ENCODE data around the gene CPED1.
"Not testable (repeated sequence)": the region's sequence is repeated elsewhere in the genome, so short reads cannot be mapped to it uniquely, and the experiment has no call there.

Gene CPED1

DNA sequence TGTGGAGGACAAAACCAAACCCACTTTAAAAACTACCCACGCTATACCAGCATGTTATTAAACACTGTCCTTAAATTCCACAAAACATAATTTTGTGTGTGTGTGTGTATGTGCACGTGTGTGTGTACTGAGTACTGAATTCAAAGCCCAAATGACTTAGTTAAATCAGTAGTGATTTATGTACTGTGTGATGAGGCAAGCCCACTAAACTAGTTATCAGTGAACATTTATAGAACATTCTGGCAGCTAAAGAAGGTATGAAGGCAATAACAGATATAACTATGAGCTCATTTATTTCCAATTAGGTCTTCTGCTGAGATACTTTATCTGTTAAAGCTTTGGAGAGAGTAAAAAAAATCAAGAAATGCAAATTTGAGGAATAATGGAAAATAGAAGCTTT is 115.1 kb downstream of the CPED1 start:
- no peak for DNase-seq

- no peak for DNase-seq
These were observed 116.8 kb downstream of the CPED1 start for GRCh38 chr7:121105262-121105661.

- DNase-seq, result no peak
These were observed 119.5 kb downstream of the CPED1 start for GRCh38 chr7:121107923-121108498.

GRCh38 chr7:121109145-121109544 is 120.6 kb downstream of the CPED1 start:
- no peak for DNase-seq

DNA sequence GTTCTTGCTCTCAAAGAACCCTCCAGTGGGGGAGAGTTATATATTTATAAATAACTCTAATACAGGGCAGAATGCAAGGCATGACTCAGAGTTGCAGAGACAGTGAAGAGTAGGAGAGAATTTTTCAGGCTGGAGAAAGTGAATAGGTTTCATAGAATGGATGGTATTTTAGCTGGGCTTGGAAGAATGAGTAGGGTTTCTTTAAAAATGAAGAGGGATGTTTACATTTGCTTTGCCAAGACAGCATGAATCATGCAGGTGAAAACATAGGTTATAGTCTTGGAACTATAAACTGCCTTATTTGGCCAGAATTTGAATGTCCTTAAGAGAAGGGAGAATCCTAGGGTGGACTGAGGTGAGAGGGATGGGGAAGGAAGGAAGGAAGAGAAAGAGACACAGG is 124.8 kb downstream of the CPED1 start:
- DNase-seq, result no peak

DNA sequence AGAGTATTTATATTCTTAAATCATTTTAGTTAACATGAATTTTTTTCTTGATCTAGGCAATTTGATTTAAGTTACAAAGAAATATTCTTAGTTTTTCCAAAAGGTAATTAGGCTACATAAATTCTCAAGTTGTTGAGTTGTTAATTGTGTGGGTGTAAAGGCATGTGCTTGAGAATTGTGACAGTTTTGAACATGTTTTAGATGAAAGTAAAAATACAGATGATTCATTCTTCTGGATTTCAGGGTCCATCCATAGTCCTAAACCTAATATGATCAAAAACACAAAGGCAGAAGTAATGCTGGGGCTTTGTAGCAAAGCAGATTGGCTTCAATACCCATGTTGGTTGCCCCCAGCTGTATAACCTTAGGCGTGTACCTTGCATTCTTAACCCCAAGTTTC is 127.9 kb downstream of the CPED1 start:
- DNase-seq, result no peak

DNA sequence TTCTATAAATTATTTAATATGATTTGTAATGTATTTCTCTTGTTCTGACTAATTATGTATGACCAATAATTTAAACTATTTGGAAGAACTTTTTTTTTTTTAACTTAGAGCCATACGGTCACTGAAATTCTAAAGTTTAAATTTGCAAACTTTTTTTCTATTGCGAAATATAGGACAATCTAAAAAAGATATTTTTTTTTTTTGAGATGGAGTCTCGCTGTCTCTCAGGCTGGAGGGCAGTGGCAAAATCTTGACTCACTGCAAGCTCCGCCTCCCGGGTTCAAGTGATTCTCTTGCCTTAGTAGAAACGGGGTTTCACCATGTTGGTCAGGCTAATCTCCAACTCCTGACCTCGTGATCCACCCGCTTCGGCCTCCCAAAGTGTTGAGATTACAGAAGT is 130.5 kb downstream of the CPED1 start:
- DNase-seq, result no peak

DNA sequence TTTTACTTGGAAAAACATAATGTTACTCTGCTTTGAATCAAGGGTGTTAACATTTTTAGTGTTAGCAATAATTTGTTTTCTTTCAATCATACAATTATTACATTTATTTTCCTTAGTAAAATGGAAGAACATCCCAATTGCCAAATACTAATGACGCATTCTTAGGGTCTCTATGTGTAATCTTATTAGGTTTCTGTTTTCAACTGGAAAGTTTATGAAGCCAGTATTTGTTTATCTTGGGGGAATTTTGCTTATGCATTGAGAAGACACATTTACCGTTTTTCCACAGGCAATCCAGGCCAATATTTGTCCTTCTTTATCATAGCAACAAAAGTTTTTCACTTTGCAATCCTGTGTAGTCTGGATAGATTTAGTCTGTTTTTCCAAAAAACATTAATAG is 134.5 kb downstream of the CPED1 start:
- no peak for DNase-seq

GRCh38 chr7:121125454-121125853 is 136.9 kb downstream of the CPED1 start:
- not testable (repeated sequence) for DNase-seq

- no peak for DNase-seq
These were observed 137.7 kb downstream of the CPED1 start for GRCh38 chr7:121126201-121126600.

DNA sequence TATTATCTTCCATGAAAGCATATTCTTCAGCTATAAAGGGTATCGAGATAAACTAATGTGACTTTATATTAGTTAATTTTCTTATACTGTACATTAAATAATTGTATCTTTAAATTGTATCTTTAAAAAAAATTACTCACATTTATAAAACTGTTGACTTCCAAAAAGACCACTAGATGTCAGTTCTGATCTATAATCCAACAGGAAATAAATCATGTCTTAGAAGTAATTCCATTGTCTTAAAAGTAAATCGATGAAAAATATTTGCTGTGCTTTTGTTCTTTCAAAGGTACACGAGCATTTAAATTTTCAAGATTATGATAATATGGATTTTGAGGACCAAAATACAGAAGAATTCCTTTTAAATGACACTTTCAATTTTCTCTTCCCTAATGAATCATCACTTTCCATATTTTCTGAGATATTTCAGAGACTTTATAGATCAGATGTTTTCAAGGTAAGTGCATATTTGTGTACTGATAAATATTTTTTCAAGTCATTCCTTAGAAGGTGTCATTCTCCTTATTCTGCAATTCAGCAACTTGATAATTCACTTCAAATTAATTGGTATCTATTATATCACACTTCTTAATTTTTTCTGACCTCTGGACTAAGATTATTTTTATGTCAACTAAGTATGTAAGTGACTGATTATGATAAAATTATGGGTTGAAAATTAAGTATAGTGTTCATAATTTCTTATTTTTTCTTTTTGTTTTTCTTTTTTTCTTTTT is 138.5 kb downstream of the CPED1 start:
- no peak for DNase-seq

DNA sequence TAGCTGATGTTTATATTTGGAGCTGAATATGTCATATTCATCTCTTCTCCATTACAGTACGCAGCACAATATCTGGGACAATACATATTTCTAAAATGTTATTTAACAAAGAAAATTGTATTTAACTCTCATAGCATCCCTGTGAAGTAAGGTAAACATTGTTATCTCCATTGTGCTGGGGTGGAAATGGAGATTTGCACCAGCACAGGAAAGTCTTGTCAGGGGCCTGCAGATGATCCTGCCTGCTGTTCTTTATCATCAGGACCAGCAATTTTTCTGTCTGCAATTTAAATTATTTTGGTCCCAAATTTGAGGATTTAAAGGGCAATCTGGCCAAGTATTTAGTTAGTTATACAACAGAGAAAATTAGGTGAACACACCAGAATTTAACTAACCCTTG is 144.4 kb downstream of the CPED1 start:
- no peak for DNase-seq

- no peak for DNase-seq
These were observed 144.9 kb downstream of the CPED1 start for GRCh38 chr7:121133444-121133843.

DNA sequence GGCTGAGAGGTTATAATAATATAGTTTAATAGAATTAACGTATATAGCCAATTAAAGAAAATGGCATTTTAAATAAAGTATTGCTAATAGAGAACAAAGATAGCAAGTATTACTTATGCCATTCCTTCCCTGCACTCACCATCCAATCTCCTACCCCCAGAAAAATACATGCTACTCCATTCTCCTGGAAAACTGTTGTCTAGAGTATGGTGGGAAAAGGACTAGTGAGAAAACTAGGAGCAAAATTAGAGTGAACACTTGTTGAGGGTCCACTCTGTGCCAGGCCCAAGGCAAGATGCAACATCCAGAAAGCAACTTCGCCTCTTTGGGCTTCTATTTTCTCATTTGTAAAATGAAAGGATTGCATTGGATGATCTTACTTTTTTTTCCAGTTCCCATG is 149.1 kb downstream of the CPED1 start:
- no peak for DNase-seq

DNA sequence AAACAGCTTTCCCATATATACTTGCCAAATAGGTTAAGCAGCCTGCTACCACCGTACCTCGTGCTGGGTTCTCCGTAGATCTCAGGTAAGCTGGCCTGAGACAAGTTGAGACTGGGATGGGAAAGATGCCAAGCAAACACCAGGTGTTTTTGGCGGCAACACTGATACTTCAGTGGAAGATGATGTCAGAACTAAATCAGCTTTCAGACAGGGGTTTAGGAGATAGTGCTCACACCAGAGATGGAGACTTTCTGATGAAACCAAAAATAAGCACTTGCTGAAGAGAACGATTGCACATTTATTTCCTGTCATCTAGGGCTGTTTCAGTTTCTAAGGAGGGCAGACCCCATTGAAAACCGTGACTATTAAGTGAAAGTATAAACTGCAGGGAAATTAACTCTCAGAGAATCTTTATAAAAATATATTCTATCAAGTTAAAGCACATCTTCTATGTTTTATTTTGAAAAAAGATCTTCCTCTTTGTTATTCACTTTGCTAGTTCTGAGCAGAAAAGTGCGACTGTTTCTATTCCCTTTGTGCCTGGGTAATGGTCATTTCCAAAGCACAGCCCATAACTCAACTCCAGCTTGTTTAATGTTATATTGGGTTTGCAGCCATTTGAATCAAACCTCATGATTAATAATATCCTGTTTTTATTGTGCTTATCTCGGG is 149.9 kb downstream of the CPED1 start:
- no peak for DNase-seq

DNA sequence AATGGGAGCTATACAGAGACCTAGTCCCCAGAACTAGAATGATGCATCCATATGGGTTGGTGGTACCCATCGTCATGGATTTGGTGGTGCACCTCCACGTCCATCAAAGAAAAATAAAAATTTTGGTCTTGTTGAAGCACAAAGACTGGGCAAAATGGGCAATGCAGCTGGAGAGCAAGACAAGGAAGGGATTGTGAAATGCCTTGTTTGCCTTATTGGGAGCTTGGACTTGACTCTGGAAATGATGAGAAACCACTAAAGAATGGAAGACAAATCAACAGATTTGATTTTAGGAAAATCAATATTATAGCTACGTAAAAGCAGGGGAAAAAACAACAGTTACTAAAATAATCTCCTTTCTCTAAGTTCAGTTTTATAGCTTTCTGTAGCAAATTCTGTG is 150.9 kb downstream of the CPED1 start:
- no peak for DNase-seq

- DNase-seq, result no peak
These were observed 152.3 kb downstream of the CPED1 start for GRCh38 chr7:121140790-121141189.

DNA sequence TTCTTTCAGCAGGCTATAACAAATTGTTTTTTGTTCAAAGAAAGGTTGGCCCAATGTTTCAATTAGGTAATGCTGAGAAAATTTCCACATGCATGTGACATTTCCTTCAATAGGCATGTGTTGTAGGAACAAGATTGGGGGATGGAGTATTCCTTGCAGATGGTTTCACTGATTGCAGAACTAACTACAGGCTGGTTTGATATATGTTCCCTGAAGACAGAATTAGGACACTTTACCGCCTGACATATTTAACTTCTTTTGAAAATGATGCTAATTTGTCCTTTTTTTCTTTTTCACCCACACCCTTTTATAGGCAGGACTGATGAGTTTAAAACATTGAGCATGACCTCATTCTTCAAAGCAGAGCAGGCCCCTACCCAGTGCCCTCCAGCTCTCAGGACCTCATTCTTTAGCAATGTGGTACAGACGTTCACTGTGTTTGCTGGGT is 163.3 kb downstream of the CPED1 start:
- no peak for DNase-seq

- DNase-seq, result no peak
These were observed 164.9 kb downstream of the CPED1 start for GRCh38 chr7:121153411-121153810.

DNA sequence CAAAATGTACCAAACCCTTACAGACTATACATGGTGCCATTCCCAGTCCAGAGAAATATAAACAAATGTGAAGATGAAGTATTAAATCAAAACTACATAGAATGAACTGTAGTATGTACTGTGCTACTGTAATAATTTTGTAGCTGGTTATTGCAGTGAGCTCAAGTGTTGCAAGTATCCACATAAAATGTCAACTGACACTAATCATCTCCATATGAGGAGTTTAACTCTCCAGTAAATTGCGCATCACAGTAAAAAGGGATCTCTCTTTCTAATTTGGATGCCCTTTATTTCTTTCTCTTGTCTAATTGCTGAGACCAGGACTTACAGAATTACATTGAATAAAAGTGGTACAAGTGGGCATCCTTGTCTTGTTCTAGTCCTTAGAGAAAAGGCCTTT is 165.5 kb downstream of the CPED1 start:
- DNase-seq, result no peak

GRCh38 chr7:121156825-121157224 is 168.3 kb downstream of the CPED1 start:
- no peak for DNase-seq

DNA sequence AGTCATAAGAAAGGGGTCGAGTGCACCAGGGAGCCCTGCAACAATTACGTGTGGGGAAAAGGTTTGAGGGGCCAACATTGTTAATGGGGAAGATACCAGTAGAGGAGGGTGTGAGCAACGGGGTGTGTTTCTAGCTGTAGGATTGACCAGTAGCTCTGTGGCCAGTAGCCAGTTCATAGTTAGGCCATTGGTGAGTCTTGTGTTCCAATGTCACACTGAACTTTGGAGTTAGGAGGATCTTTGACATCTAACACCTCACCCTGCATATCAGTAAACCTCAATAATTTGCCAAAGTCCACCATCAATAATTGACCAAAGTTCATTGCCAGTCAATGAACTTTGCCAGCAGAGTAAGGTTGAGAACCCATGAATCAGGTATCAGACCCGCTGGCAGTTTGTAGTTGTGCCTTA is 168.8 kb downstream of the CPED1 start:
- DNase-seq, result no peak

DNA sequence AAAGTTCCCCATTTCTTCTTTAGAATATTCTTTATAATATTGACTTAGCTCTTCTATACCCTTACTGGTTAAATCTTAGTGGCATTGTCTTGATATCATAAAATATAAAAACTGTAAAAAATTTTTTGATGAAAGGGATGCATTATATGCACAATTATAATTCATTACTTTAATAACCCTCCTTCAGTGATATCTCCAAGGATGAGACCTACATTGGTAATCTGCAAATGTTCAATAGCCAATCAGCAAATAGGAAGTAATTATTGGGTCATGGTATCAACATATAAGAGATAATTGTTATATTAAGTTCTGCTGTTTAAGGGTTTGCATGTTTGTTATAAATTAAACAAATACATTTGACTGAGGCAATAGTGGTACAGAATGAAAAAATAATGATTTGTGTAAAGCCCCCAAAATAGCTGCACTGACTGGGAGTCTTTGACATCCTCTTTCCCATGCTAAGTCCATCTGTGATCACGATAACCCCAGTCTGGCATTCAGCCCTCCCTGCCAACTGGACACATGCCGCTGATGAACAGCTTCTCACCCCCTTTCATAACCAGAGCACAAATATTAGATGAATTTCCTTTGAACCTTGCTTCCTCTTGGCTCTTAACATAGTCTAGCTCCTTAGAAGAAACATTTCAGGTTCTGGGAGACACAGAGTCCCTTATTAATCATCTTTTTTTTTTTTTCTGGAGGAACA is 169.5 kb downstream of the CPED1 start:
- DNase-seq, result no peak

DNA sequence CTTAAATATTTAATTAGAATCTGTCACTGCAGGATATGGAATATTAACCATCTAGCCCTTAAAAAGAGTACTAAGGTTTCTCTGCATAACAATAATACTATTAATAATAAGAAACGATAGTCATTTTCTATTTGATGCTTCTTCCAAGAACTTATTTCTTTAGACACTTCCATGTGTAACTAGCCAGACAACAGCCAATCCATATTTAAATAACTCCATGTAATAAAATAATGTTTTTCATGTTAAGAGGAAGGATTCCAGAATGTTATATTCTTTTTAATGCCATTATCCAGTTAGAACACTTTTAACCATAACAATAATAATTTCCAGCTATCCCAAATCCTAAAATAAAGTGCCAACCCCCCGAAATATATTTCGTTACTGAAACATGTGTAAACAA is 170.2 kb downstream of the CPED1 start:
- DNase-seq, result no peak
